HL-60 (cell line): ENCODE results near the gene DAGLB.

Experiments
- POLR2AphosphoS5 ChIP-seq: IDR thresholded peaks from 2 replicates; pipeline ENCODE4 v1.6.1; 2012; ENCODE audit warnings: low read depth
- TF ChIP-seq, protein P1 (sequence below): IDR thresholded peaks from one replicate; pipeline ENCODE4 v1.5.1; 2011; ENCODE audit warnings: low read length, control low read depth, inconsistent platforms; ENCODE audit not compliant: insufficient read depth

DNA sequence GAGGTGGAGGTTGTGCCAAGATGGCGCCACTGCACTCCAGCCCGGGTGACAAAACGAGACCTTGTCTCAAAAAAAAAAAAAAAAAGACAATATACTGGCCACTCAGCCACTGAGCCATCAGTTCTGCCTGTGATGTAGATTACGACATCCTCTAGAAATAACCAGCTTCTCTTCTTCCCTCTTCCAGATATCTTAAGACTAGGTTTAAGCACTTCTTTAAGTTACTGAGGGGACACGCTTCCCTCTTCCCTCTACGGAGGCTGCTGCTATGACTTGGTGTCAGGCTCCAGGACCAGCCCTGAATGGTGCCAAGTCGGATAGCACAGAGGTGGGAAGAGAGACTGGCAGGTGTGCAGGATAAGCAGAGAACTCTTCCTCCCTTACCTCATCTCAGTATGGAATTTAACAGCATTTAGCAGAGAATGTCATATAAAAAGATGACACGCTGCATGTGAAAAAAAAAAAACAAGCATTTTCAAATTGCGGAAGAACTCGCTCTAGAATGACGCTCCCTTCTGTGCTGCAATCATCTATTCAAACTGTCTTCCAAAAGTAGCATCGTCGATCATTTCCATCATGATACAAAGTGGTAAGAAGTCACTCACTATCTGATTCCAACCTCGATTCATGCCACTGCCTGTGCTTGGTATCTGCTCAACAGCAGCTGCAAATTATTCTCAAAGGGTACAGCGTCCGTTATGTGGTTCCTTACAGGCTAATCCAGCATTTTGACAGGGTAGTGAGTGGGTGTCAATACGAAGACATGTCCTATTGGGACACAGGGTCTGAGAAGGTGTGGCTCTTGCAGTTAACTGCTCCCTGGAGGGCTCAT is 13.8 kb downstream of the DAGLB start:
- TF ChIP-seq, protein P1, sequence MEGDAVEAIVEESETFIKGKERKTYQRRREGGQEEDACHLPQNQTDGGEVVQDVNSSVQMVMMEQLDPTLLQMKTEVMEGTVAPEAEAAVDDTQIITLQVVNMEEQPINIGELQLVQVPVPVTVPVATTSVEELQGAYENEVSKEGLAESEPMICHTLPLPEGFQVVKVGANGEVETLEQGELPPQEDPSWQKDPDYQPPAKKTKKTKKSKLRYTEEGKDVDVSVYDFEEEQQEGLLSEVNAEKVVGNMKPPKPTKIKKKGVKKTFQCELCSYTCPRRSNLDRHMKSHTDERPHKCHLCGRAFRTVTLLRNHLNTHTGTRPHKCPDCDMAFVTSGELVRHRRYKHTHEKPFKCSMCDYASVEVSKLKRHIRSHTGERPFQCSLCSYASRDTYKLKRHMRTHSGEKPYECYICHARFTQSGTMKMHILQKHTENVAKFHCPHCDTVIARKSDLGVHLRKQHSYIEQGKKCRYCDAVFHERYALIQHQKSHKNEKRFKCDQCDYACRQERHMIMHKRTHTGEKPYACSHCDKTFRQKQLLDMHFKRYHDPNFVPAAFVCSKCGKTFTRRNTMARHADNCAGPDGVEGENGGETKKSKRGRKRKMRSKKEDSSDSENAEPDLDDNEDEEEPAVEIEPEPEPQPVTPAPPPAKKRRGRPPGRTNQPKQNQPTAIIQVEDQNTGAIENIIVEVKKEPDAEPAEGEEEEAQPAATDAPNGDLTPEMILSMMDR: no peak
- TF ChIP-seq POLR2AphosphoS5: no peak
